Prostate gland (tissue), 2 donors: Measurements from ENCODE around the gene MACO1.
"Not testable (repeated sequence)": the region's sequence is repeated elsewhere in the genome, so short reads cannot be mapped to it uniquely, and the experiment has no call there.

Source experiments
- POLR2A ChIP-seq: fragments of 450-650 bp; IDR thresholded peaks from one replicate; pipeline ENCODE4 v1.6.1; 2016; ENCODE audit warnings: antibody characterized with exemption, mild to moderate bottlenecking
- TF ChIP-seq, protein P1 (sequence below), 4 experiments: fragments of 200-600 bp in 2 of 4; fragments of 450-650 bp in 2 of 4; sonication (generic) in 2 of 4; IDR thresholded peaks; 1 replicate in 3 of 4; 2 replicates in 1 of 4; pipeline ENCODE4 v1.5.1; 2016 to 2019; ENCODE audit warnings: antibody characterized with exemption in 4 of 4, mild to moderate bottlenecking in 2 of 4, moderate library complexity in 2 of 4

DNA sequence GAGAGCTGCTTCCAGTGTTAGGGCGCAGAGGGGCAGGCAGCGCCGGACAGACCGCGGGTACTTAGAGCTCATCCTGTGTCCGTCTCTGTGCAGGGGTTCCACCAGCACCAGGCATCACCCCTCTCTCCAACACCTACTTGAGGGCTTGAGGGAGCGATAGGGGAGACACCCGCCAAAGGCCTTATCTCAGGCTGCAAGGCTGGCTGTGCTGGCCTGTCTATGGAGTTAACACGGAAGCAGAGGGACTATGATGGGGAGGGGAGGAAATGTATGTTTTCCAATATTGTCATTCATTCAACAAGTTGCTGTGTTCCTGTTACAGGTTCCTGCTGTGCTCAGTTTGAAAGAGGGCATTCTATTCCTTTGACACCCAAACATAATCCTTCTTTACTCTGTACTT lies 10.0 kb upstream of the MACO1 start, which contains the start of gene RHCE:
- TF ChIP-seq, protein P1, sequence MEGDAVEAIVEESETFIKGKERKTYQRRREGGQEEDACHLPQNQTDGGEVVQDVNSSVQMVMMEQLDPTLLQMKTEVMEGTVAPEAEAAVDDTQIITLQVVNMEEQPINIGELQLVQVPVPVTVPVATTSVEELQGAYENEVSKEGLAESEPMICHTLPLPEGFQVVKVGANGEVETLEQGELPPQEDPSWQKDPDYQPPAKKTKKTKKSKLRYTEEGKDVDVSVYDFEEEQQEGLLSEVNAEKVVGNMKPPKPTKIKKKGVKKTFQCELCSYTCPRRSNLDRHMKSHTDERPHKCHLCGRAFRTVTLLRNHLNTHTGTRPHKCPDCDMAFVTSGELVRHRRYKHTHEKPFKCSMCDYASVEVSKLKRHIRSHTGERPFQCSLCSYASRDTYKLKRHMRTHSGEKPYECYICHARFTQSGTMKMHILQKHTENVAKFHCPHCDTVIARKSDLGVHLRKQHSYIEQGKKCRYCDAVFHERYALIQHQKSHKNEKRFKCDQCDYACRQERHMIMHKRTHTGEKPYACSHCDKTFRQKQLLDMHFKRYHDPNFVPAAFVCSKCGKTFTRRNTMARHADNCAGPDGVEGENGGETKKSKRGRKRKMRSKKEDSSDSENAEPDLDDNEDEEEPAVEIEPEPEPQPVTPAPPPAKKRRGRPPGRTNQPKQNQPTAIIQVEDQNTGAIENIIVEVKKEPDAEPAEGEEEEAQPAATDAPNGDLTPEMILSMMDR (IDR thresholded peaks at IDR 0.05) = not testable (repeated sequence)
- not testable (repeated sequence) for TF ChIP-seq POLR2A
